GM21737 (cell line): ENCODE measurements around the gene MIF.
"Not testable (repeated sequence)": the region's sequence is repeated elsewhere in the genome, so short reads cannot be mapped to it uniquely, and the experiment has no call there.

Experiments
- ATAC-seq: cut with Tn5 transposase; IDR thresholded peaks from one replicate; pipeline ENCODE4 v1.9.1; 2021; ENCODE audit warnings: mild to moderate bottlenecking, moderate library complexity; ENCODE audit not compliant: unreplicated experiment

The MIF gene

DNA sequence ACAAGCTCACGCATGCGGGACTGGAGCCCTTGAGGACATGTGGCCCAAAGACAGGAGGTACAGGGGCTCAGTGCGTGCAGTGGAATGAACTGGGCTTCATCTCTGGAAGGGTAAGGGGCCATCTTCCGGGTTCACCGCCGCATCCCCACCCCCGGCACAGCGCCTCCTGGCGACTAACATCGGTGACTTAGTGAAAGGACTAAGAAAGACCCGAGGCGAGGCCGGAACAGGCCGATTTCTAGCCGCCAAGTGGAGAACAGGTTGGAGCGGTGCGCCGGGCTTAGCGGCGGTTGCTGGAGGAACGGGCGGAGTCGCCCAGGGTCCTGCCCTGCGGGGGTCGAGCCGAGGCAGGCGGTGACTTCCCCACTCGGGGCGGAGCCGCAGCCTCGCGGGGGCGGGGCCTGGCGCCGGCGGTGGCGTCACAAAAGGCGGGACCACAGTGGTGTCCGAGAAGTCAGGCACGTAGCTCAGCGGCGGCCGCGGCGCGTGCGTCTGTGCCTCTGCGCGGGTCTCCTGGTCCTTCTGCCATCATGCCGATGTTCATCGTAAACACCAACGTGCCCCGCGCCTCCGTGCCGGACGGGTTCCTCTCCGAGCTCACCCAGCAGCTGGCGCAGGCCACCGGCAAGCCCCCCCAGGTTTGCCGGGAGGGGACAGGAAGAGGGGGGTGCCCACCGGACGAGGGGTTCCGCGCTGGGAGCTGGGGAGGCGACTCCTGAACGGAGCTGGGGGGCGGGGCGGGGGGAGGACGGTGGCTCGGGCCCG, at the start of gene MIF:
Gene MIF (plus strand): TSS at position 439 of the 765 bp plus-strand sequence. CDS start 92 bp downstream, at position 531.
- peak; percentile 84 for ATAC-seq

GRCh38 chr22:23844739-23845202, 49.4 kb upstream of the MIF start:
- no peak for ATAC-seq

DNA sequence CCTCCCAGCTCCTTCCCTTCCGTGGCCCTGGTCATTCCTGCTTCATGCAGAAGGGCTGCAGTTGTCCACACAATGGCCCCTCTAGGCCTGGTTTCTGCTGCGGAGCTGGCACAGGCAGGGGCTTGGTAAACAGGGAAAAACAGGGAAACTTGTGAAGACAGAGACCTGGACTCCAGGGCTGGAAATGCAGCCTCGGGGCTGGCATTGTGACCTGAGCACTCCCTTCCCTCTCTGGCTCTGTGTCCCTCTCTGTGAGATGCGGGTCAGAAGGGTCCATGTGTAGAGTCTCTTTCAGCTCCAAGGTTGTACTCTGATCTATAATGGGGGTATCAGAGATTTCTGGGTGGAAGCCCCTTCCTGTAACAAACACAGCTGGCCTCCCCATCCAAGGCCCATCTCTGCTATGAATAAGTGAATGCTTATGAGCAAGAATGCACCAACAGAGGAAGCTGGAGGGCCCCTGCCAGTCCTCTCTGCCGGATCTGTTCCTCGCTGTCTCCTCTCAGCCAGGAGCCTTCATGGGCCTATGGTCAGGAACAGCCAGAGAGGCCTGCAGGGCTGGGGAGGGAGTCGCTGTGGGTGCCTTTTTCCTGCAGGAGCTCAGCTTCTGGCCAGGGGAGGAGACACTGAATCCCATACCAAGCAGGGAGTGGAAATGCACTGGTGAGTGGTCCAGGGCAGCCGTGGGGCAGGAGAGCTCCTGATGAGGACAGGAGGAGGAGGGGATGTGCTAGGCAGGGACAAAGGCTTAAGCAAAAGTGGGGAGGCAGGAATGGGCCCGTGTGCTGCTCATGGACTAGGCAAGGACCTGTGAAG, 48.7 kb upstream of the MIF start:
- no peak for ATAC-seq

DNA sequence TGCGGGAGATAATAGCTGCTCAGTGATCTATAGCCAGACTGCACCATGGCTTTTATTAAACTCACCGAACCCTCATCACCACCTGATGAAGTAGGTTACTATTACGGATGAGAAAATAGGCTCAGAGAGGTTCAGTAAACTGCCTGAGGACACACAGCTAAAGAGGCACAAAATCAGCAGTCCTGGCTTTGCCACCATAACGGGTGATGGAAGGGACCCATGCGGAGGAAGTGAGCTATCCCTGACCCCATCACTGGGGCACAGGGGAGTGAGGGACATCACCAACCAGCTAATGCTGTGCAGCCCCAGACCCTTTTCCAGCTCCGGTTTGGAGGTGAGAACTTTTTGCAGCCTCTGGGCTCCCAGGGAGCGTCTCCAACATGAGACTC, 48.1 kb upstream of the MIF start:
- ATAC-seq = no peak

- no peak for ATAC-seq
Observed at GRCh38 chr22:23847310-23847920, 46.8 kb upstream of the MIF start.

DNA sequence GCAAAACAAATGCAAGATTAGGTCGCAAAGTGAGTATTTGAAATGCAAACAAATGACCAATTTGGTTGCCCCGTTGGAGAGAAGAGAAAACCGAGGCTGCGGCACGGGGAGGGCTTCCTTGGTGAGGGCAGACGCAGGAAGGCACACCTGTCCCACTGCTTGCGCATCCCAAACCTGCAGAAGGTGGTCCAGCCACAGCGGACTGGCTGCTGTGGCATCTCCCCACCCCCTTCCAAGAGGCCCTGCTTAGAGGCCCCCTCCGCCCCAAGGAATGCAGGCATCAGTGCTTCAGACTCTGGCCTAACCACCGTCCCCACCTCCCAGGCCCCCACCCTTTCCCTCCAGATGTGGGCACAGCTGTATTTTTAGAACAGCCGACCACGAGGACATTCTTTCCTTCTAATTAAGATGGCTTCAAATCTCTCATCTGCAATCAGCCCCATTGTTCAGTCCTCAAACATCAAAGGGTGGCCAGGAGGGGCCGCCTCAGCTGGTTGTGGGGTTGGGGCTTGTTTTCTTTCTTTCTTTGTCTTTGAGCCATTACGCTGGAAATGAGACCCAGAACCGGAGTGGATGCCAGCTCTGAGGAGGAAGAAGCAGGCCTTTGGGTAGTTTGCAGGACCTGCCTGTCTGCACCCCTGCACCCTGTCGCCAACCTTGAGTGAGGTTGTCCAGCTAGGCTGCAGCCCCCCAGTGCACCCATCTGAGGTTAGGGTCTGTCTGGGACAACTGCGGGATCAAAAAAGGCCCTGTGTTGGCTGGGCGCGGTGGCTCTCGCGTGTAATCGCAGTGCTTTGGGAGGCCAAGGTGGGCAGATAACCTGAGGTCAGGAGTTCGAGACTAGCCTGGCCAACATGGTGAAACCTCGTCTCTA, 46.0 kb upstream of the MIF start:
- ATAC-seq = no peak

DNA sequence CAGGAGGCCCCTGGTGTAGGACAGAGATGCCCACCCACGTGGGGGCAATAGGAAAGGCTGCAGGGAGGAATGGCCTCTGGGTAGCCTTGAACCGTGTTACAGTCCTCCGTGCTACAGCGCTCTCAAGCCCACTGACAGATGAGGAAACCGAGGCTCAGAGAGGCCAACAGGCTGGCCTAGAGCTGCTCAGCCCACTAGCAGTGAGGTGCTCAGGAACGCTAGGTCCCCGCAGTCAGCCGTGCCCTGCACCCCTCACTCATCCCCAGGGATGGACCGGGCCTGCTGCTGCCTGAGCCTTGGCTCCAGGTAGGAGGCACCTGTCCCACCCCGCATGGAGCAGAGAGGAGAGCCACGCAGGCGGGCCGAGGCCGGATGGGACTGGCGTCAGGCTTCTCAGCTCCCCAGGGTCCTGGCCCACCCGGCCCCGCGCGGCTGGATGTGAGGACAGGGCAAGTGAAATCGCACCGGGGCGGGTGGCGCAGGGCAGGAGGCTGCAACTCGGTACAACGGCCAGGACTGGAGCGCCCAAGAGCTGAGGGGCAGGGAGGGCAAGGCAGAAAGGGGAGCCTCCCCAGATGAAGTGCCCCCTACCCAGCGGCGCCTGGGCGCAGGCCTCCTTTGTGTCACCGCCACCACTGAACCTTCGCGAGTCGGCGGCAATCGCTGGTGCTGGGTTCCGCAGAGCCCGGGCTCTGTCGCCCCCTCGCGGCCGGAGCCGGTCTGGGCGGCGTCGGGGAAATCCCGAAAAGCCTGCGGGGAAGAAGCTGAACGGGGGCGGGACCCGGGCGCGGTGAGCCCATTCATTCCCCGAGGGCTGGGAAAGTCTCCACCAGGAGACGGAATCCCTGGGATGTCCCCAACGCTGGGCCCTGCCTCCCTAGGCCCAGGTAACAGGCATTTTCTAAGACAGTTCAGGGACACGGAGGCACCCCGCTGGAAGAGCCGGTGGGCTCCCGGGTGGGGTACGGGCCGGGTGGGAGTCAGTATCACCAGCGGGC, 44.9 kb upstream of the MIF start:
- ATAC-seq = peak; percentile 40

GRCh38 chr22:23850136-23850611, 44.0 kb upstream of the MIF start:
- no peak for ATAC-seq

DNA sequence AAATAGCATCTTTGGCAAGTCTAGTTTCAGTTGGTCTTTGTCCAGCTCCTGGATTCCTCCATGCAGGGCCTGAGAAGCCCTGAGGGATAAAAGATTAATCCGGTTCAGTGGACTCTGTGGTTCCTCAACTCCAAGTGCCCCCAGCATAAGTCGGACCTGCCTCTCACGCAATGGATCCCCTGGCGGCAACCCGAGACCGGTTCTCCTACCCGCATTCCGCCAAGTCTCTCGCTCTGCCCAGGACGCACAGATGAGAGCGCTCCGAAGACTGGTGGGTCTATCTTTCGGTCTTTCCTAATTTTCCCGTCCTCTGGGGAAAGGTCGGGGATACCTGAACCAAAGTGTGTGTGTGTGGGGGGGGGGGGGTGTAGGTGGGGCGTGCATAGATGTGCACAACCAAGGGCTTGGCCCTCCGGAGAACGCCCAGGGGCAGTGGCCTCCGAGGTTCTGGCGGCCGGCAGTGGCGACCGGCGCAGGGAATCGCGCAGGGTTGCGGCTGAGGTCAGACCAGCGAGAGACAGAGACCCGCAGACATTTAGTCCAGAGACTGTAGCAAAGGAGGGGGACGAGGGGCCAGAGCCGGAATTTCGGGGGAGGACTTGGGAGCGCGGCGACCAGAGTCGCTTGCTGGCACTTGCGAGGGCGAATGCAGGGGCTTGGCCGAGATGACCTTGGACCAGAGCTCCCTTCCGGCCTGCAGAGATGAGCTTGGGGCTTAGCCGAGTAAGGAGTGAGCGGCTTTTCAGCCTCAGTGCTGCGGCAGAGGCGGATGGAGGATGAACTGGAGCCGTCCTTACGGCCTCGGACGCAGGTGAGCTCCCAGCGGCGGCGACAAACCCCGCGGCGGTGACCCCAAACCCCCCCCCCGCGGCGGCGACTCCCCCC, 37.2 kb upstream of the MIF start:
- ATAC-seq = peak; percentile 27

DNA sequence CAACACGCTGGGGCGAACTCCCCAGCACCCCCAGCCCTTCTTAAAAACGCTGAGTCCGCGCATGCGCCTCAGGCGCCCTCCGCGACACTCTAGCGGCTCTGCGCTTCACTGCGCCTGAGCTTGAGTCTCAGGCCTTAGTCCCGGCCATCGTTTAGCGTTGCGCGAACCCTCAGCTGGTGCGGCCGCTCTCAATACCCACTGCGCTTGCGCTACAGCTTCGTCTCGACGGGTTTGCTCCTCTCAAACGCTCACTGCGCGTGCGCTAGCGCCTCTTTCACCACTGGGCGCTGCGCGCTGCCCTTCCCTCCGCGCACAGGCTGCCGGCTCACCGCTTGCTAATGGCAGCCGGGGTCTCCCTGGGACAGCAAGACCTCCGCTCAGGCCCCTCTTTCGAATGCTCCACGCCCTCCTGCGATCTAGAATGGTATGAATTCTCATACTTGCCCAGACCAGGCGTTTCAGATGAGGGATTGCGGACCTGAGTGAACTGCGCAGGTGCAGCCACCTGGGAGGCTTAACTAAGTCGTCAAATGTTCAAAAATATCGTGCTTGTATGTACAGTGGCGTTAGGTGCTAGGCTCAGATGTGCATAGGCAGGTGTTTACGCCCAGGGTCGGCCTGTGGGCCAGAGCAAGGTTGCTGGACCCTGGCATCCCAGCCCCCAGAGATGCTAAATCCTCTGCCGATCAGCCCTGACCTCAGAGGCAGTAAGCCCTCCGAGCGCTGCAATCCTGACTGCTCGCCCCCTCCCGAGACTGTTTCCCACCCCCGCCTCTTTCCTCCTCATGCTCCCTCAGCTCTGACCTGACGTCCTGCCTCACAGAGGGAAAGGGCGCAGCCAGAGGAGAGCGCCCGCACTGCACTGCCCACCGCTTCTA, 36.3 kb upstream of the MIF start, which contains the start of gene SLC2A11:
Gene SLC2A11 (plus strand): TSS at position 270 of the 878 bp plus-strand sequence. CDS start 125 bp downstream, at position 395.
- peak; percentile 95 for ATAC-seq

GRCh38 chr22:23858484-23858815, 35.7 kb upstream of the MIF start:
- no peak for ATAC-seq

- no peak for ATAC-seq
Observed at GRCh38 chr22:23859201-23859600, 35.0 kb upstream of the MIF start.

- not testable (repeated sequence) for ATAC-seq
Observed at GRCh38 chr22:23860187-23860586, 34.0 kb upstream of the MIF start.

DNA sequence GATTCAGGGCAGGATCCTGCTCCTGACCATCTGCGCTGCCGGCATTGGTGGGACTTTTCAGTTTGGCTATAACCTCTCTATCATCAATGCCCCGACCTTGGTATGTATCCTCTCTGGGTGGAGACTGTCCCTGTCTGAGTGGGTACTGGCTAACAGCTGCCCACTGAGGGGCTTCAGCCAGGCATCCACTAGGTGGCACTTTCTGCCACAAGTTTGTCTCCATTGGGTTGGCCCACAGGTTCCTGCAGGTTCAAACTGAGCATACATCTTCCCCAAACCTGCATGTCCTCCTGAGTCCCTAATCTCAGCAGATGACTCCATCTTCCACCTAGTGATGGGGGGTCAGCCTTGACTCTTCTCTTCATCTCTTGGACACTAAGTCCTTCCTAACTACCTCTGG, 32.1 kb upstream of the MIF start:
- ATAC-seq = no peak

DNA sequence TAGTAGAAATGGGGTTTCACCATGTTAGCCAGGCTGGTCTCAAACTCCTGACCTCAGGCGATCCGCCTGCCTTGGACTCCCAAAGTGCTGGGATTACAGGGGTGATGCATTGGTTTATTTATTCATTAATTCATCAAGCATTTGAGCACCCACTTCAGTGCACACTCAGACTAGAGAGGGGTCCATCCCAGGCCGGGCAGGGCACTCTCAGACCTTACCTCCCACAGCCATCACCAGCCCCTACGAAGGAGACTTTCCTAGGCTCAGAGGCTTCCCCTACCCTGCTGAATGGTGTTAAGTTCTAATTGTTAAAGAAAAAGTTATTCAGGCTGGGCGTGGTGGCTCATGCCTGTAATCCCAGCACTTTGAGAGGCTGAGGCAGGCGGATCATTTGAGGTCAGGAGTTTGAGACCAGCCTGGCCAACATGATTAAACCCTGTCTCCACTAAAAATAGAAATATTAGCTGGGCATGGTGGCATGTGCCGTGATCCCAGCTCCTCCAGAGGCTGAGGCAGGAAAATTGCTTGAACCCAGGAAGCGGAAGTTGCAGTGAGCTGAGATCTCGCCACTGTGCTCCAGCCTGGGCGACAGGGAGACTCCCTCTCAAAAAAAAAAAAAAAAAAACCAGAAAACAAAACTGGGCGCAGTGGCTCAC, 29.6 kb upstream of the MIF start:
- not testable (repeated sequence) for ATAC-seq

- no peak for ATAC-seq
Observed at GRCh38 chr22:23868580-23868979, 25.6 kb upstream of the MIF start.

- ATAC-seq = no peak
Observed at GRCh38 chr22:23874871-23875270, 19.3 kb upstream of the MIF start.
